NCI-H1092 (cell line): ENCODE data around the gene LLCFC1.

Source experiments
- DNase-seq: peaks from one replicate; lab custom pipeline; 2025; lab: John Stamatoyannopoulos, UW

The LLCFC1 gene

DNA sequence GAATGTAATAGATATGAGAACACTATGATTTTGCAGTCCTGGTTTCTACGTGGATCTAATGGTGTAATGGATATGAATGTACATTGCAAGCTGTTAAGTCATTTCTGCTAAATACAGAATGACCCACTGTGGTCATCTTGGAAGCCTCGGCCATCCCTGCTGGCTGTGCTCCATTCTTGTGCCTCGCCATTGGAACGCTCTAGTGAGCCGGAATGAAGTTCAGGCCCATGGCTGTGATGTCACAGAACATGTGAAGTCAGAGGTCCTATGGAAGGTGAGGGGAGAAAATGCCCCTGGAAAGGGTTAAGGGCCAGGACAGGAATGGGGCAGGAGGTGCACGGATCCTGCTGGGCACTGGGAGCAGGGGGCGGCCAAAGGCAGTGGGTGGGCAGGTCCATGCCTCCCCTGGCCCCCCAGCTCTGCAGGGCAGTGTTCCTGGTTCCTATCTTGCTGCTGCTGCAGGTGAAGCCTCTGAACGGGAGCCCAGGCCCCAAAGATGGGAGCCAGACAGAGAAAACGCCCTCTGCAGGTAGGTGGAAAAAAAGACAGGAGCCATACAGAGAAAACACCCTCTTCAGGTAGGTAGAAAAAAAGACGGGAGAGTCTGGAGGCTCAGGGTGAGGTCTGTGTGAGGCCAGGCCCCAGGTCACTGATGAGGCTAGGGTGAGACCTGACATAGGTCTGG is at the start of gene LLCFC1:
TSS of gene LLCFC1 (plus strand) at position 259 of the 685 bp plus-strand sequence. CDS start at position 397, 138 bp downstream.
- DNase-seq, result no peak

DNA sequence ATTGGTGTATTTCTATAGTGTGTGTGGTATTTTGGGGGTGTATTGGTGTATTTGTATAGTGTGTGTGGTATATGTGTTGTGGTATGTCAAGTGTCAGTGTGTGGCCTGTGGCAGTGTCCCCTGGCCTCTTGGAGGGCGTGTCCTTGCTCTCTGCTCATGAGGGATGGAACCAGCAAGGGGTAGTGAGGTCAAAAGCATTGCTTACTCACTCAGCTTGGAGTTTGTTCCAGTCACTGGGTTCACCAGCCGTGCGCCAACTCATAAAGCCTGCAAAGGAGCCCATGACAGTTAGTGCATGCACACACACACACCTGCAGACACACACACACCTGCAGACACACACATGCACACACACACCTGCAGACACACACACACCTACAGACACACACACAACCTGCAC is 49.5 kb upstream of the LLCFC1 start:
- no peak for DNase-seq

DNA sequence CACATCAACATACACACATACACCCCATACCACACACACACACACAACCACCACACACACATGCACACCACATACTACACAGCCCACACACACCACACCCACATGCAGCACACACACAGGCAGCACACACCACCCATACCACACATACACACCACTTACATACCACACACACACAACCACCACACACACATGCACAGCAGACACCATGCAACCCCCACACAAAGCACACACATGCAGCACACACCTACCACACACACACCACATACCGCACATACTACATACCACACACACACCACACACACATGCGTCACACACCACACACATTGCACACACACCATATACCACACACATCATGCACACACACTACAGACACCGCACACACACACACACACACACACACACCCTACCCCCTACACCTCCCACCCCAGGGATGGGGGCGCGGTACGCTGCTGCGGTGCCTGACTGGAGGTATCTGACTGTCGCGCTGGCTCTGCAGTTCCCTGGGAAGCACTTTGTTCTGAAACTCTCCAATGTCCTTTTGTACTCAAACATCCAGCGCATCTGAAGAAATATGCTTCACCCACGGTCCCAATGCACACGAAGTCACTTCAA is 48.3 kb upstream of the LLCFC1 start:
- no peak for DNase-seq

DNA sequence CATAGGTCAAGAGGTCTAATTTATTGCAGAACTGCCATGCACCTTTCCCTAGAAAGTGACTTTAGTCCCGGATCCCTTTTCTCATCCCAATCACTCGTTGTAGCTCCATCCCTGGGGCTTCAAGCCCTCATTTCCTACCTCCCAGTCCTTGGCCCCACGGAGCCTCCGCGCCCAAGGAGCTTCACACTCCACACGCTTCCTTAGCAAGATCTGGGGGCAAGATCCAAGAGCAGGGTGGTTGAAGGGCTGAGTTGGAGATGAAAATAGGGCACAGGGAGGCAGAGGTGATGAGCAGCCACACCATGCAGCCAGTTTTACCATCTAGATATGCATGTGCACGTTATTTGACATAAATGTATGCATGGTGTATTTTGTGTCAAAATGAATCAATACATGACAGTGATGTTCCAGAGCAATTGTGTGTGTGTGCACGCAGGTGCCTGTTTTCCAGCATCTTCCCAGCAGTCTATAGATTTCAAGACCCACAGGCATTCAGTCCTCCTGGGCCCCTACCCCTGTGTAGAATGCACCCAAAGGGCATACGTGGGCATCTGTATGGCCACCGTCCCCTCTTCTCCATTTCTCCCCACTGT is 47.7 kb upstream of the LLCFC1 start:
- no peak for DNase-seq

DNA sequence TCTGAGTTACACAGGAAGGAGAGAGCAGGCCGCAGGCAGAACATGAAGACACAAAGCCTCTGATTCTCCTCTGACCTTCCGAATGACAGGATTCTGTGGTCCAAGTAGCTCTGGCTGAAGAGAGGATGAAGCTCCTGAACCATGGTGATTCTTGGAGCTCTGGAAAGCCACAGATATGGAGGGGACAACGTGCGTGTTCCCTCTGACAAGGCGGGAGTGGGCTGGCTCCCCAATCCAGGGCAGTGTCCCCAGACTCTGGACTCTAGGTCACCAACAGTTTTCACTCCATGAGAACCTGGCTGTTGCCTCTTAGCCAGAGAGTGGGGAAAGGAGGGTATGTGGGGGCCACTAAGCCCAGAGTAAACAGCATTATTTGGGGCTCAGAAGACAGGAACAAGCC is 46.3 kb upstream of the LLCFC1 start:
- no peak for DNase-seq

DNA sequence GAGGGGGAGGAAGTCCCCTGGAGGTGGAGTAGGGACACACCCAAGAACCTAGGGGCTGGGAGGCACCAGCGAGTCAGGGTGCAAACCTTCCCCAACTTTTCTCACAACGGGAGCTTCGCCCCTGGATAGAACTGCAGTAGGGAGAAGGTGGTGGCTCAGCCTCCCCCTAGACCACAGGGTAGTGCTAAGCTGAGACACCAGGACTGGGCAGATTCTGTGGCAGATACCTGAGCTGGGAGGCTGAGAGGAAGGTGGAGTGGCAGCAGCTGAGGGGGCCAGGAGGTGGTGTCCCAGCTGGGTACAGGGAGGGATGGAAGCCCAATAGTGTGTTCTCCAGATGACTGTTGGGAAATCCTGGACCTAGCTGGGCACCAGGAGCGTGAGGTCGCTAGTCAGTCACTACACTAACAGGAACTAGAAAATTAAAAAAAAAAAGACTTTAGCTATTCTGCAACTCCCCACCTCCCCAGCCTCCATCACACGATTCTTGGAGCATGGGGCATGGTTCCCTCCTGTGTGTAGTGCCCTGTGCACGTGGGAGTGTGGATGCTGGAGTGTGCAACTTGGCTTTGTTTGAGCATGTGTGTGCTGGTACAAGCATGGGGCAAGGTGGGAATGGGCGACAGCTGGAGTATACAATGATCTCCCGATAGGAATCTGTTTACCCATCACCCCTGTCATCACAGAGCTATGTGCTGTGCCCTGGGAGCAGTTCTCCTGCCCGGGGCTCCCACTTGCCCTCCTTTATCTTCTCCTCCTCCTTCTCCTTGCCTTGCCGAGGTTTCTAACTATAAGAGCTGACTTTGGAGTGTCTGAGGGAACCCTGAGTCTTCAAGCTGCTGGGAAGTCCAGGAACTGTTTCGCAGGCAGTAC is 44.9 kb upstream of the LLCFC1 start:
- DNase-seq, result no peak

DNA sequence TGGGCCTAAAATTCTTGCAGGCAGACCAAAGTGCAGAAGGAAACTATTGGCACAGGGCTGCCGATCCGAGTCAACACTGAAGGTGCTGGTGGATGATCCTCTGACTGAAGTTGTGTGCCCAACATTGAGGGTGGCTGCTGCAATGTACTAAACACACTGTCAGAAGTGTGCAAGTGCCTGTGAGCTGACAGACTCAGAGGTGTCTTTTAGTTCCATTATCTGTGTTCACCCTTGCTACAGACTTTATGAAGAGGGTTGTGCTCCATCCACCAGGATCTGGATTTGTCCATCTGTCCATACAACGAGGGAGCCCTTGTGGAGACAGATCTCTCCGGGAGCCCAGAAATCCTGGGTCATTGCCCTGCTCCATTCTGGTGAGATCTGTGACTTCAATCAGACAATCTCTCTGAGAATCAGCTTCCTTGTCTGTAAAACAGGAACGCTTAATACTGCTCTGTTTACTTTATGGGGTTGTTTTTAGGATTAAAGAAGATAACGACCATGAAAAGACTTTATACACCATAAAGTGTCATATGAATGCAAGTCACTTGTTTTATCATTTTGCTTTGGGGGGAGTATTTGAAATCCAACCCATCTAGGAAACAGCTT is 44.2 kb upstream of the LLCFC1 start:
- no peak for DNase-seq

DNA sequence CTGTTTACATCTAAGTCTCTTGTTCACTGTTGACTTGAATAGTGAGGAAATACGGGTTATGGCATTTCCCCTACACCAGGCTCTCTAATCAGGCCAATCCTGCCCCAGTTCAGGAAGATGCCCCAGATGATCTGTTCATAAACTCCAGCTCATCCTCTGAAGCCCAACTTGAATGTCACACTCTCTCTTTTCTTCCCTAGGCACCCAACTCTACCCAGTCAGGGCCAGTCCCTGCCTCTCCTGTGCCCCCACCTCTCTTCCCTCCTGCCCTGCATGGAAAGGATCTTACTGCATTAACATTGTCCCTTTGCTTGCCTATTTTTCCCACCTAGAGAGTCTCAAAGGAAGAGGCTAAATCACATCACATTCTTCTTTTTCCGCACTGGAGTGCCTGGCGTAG is 43.1 kb upstream of the LLCFC1 start:
- DNase-seq, result no peak

DNA sequence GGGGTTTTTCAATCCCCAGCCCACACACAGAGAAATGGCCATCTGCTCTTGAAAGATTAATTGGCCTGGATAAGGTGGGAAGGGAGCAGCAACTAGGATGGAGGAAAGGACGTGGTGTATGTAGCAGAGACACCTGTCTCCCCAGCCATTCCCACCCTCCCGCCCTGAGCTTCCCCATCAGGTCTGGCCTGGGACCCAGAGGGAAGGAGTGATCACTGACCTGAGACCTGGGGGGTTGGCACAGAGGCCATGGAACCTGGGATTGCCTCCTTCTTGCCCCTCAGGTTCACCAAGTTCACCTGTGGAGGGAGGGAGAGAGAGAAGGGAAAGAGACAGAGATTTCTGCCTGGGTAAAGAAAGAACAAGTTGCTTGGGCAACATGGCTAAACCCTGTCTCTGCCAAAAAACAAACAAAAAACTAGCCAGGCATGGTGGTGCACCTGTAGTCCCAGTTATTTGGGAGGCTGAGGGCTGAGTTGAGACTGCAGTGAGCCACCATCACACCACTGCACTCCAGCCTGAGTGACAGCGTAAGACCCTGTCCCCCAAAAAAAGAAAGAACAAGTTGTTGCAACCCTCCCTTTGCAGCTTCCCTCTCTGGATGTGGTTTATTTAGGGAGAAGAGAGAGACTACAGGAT is 42.4 kb upstream of the LLCFC1 start:
- DNase-seq, result no peak

DNA sequence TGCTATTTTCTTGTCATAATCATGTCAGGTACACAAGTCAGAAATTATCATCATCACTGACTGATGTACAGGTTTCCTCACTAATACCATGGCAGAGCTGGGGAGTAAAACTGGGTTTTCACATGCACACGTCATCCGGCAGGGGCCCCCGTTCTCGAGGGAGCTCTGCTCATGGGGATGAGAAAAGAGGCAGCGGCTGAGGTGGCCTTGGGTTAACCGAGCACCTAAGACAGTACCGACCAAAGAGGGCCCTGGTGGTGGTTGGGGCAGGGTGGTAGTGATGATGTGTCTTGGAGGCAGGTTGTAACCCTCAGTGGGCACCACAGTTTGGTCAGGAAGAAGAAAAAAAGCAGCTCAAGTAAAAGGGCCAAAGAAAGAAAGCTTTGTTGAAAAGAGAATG is 41.6 kb upstream of the LLCFC1 start:
- no peak for DNase-seq

DNA sequence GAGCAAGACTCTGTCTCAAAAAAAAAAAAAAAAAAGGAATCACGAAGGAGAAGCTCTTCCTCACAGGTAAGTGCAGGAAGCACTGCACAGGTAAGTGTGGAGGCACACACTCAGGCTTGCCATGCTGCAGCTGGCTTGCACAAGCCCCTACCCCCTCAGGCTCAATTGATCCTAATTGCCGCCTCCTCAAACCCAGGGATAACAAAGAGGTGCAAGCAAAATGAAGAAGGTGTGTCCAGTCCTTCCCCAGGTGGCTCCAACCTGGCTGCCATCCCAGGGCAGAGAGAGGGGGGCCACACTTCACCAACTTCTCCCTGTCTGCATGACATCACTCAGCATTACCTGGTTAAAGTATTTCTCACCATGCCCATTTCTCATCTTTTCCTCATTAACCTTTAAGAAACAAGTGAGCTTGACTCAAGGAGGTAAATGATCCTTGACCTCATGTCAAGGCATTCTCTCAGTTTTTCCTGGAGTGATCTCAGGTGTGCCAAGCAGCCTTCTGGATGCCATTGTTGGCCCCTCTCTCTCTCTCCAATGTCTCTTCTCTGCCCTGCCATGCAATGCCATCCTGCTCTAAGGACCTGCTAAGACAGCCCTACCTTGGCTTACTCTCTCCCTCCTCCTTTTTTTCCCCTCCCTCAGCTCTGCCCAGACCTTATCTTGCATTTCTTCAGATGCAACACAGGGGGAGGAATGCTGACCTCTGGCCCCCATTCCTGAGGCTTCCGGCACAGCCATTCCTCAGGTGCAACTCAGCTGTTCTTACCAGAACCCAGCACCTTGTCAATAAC is 40.7 kb upstream of the LLCFC1 start:
- DNase-seq, result no peak

DNA sequence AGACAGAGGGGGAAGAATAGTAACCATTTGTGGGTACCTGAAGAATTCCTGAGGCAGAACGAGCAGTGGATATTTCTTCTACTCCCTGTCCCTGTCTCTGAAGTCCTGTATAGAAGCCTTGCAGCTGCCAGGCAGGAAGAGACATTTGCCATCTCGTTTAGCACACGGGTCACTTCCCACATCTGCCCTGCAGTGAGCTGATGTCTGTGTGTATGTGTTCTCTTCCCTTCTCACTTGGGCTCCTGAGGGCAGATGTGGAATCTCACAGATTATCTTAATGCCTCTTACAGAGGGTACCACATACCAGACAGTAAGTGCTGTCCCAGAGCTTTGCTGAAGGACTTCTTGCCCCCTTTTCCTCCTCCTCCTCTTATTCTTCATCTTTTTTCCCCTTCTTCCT is 39.6 kb upstream of the LLCFC1 start:
- DNase-seq, result no peak

DNA sequence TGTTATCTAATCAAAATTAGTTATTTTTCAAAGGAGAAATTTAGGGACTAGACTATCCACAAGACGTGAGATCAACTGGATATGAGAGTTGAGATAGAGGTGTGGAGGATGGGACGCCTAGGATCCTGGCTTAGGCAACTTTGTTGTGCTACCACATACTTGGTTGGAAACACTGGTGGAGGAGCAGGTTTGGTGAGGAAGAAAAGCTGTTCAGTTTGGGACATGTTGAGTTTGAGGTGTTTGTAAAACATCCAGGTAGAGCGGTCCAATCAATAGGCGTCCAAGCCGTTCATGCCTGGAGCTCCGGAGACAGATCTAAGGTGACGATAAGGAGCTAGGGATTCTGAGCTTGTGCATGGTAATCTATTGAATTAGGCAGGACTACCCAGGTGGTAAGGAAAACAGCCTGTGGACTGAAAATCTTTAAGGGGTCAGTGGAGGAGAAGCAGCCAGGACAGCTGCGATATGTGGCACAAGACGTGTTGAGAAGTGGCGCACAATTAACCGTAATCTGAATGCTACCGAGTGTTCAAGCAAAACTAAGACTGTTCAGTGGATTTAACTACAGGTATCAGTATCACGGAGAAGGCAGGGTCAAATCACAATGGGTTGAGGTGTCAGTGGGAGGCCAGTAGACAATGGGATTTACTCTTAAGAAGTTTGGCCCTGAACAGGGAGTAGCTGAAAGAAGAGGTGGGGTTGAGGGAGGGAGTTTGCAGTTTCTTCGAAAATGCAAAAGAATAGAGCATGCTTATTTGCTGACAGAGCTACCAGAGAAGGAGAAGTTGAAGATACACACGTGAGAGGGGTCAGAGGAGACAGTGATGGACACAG is 37.6 kb upstream of the LLCFC1 start:
- no peak for DNase-seq

DNA sequence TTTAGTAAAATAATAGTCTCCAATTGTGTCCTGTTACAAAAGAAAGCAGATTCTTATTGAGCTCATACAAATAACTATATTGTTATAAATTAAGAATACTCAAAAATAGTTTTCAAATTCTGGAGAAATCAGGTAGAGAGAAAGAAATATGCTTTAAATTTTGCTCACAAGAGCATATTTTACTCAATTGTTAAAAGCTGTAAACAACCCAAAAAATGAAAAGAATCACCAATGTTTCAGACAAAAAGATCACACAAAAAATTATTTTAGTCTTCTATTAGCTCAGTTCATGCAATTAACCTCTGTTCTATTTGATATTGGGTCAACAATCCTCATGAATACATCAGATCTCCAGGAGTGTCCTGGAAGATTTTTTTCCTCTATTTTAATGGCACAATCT is 35.2 kb upstream of the LLCFC1 start:
- DNase-seq, result no peak

DNA sequence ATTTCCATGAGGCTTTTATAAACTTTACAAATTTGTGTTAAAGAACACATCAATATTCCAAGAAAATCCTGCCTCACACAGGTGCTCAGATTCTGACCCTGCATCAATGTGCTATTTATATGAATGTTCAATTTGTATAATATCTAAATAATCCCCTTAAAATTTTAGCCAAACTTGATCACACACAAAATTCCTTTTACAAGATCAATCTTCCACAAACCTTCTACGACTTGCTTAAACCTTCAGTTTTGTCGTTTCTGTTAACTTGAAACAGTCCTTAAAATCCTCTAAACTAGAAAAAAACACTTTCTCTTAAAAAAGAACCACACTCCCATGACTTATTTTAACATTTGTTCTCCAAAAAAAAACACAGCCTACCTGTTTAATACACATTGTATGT is 33.5 kb upstream of the LLCFC1 start:
- DNase-seq, result no peak

DNA sequence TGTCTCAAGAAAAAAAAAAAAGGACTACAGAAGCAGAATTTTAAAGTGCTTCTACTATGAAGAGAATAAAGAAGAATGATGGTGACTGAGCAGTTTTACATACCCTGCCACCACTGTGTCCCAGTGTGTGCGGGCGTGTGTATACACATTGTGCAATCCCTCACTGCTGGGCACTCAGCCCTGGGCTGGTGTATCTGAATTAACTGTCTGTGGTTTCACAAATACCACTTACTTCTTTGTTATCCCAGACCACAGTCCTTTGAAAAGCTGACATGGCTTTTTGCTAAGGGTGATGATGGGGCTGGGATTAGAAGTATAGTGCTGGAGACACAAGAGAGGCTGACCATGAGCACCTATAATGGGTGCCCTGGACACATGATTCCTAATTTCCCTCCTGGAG is 32.6 kb upstream of the LLCFC1 start:
- no peak for DNase-seq

DNA sequence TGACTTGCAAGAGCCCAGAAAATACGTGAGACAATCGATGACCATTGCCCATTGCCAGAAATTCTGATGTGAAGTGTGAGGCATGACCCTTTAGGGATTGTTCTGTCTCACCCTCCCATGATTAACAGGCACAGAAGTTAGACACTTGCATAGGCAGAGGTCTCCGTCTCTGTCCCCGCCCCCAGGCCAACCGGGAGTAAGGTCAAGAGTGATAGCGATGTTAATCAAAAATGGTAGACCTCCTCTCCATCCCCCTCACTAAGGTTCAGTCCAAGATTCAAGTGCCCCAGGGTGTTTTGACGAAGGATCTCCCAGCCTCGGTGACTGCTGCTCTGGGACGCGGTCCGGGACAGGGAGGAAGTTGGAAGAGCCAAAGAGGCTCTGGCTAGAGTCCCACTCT is 31.0 kb upstream of the LLCFC1 start:
- DNase-seq, result no peak

DNA sequence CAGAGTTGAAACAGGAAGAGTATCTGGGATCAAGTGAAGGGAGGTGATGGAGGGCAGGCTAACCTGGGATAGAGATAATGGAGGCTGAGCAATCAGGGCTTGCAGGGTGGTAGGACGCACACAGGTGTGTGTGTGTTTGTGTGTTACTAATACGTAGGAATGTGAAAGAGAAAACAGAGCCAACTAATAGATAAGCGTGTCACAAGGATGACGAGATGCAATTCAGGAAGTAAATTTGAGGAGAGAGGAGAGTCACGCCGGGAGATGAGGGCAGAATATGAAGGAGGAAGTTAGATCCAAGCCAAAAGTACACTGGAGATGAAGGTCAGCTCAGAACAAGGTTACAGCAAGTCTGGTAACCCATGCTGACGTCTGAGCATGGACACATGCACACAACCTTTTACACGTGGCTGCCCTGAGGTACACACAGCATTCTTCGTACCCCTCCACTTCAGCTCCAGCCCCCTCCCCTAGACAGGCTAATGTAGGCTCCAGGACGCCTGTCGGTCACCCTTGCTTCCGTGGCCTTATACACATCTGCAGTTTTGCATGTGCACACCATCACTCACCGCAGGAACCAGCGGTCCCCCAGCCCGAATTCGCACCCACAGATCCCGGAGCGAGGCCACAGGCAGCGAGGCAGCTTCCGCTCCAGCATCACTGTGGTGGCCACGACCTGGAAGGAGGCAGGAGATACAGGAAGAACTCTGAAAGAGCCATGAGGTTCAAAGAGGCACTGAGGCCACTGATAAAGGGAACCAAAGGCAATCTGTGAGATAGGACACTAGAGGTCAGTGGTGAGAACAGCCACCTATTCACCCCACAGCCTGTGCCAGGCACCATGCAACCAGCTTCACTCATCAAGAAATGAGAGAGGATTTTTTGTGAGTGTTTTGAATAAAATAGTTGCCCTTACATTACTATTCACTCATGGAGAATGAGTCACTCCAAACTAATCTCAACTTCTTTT is 30.1 kb upstream of the LLCFC1 start:
- DNase-seq, result no peak

DNA sequence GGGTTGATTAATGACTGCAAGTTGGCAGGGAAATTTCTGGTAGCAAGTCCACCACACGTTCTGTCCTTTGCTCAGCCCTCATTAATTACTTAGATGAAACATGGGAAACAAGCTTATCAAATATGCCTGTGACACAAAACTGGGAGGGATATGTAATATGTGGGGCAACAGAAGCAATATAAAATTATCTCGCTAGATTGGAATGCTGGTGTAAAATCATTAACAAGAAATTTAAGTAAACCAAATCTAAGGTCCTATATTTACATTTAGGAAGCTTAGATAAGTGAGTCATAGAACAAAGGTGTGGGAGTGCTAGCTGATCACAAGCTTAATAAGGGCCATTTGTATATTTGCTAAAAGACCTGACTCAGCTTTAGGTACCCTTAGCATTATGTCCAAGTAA is 29.3 kb upstream of the LLCFC1 start:
- no peak for DNase-seq
